ENCODE data around the gene ARHGAP6. TPM values are rescaled to one million over a fixed set of nuclear protein-coding genes. Genes with fewer than 3 reads are reported as not detected.

Gene ARHGAP6
- total RNA-seq, 1 donor from 2014 or later, result 1.2 TPM

DNA sequence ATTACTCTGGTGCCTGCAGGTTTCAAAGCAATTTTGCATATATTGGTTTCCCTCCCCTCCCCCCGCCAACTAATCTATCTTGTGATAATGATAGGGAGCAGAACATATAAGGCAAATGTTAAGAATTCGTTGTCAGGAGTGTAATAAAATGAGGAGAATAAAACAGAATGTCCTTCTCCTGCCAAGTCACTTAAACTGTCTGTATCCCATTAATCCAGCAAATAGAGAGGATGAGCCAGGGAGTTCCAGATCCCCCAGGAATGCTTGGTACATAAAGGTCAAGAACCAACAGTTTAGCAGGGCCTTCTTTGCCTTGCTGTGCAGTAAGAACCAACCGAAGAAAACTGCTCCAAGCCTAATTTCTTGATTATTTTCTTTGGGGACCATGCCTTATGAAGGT lies 231.1 kb downstream of the ARHGAP6 start:
- Histone ChIP-seq H3F3A (ENCODE audit: low read depth) (no peaks in the 10 kb centered on the region), H2AFZ (replicated peaks) (no peak overlapping the region), H3K4me1 (no peaks in the 10 kb centered on the region), H3K27ac (no peak overlapping the region), H3K4me2 (no peak overlapping the region), H3K4me3 (no peak overlapping the region), H3K36me3 (no peaks in the 10 kb centered on the region), H3K9ac (no peak overlapping the region), H3K27me3 (no peaks in the 10 kb centered on the region), H3K79me2 (ENCODE audit: low read depth) (no peaks in the 10 kb centered on the region), H3K9me3 (ENCODE audit: low read depth) (no peaks in the 10 kb centered on the region), H4K20me1 (ENCODE audit: low read depth) (no peaks in the 10 kb centered on the region)
- H3K9me3 Mint-ChIP-seq, result no peaks in the 10 kb centered on the region
- no peak overlapping the region for H3K4me3 Mint-ChIP-seq
- TF ChIP-seq, protein P1, sequence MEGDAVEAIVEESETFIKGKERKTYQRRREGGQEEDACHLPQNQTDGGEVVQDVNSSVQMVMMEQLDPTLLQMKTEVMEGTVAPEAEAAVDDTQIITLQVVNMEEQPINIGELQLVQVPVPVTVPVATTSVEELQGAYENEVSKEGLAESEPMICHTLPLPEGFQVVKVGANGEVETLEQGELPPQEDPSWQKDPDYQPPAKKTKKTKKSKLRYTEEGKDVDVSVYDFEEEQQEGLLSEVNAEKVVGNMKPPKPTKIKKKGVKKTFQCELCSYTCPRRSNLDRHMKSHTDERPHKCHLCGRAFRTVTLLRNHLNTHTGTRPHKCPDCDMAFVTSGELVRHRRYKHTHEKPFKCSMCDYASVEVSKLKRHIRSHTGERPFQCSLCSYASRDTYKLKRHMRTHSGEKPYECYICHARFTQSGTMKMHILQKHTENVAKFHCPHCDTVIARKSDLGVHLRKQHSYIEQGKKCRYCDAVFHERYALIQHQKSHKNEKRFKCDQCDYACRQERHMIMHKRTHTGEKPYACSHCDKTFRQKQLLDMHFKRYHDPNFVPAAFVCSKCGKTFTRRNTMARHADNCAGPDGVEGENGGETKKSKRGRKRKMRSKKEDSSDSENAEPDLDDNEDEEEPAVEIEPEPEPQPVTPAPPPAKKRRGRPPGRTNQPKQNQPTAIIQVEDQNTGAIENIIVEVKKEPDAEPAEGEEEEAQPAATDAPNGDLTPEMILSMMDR (IDR thresholded peaks at IDR 0.05), result no peak
- no peak for TF ChIP-seq EZH2phosphoT487 (IDR thresholded peaks at IDR 0.05)
- no peak for TF ChIP-seq EZH2 (IDR thresholded peaks at IDR 0.05)
- no peak overlapping the region for H3K27ac Mint-ChIP-seq
- no peaks in the 10 kb centered on the region for H3K36me3 Mint-ChIP-seq
- peaks cover 13% of the 10 kb centered on the region for H3K4me1 Mint-ChIP-seq
- H3K27me3 Mint-ChIP-seq (ENCODE audit: insufficient read depth, low read depth), result peaks cover 3% of the 10 kb centered on the region
- no peak for DNase-seq (ENCODE audit: low spot score)

- H3K9me3 Mint-ChIP-seq, result peaks cover 2% of the 10 kb centered on the region
- Histone ChIP-seq H3K27ac (no peak overlapping the region), H3K9ac (no peak overlapping the region), H2AFZ (replicated peaks) (no peak overlapping the region), H3K4me2 (no peak overlapping the region), H3K79me2 (ENCODE audit: low read depth) (no peaks in the 10 kb centered on the region), H3K4me3 (no peak overlapping the region), H3K36me3 (no peaks in the 10 kb centered on the region), H3K9me3 (ENCODE audit: low read depth) (no peaks in the 10 kb centered on the region), H3K4me1 (no peaks in the 10 kb centered on the region), H3K27me3 (peaks cover 23% of the 10 kb centered on the region), H3F3A (ENCODE audit: low read depth) (no peaks in the 10 kb centered on the region), H4K20me1 (ENCODE audit: low read depth) (no peaks in the 10 kb centered on the region)
- H3K36me3 Mint-ChIP-seq, result no peaks in the 10 kb centered on the region
- TF ChIP-seq EZH2phosphoT487 (IDR thresholded peaks at IDR 0.05) (no peak), EZH2 (IDR thresholded peaks at IDR 0.05) (no peak)
- TF ChIP-seq, protein P1 (IDR thresholded peaks at IDR 0.05), result no peak
- H3K4me3 Mint-ChIP-seq, result no peak overlapping the region
- peaks cover 7% of the 10 kb centered on the region for H3K4me1 Mint-ChIP-seq
- peaks cover 3% of the 10 kb centered on the region for H3K27me3 Mint-ChIP-seq (ENCODE audit: insufficient read depth, low read depth)
- no peak for DNase-seq (ENCODE audit: low spot score)
- no peak overlapping the region for H3K27ac Mint-ChIP-seq
These were observed 233.9 kb downstream of the ARHGAP6 start for GRCh38 chrX:11431786-11432185.

GRCh38 chrX:11430271-11430670 lies 235.4 kb downstream of the ARHGAP6 start:
- Mint-ChIP-seq H3K27ac (no peak overlapping the region), H3K36me3 (no peaks in the 10 kb centered on the region), H3K4me3 (no peak overlapping the region), H3K9me3 (peaks cover 3% of the 10 kb centered on the region), H3K4me1 (peaks cover 11% of the 10 kb centered on the region), H3K27me3 (ENCODE audit: insufficient read depth, low read depth) (peaks cover 3% of the 10 kb centered on the region)
- Histone ChIP-seq H2AFZ (replicated peaks) (no peak overlapping the region), H4K20me1 (ENCODE audit: low read depth) (no peaks in the 10 kb centered on the region), H3K27me3 (peaks cover 38% of the 10 kb centered on the region), H3K36me3 (no peaks in the 10 kb centered on the region), H3K9me3 (ENCODE audit: low read depth) (no peaks in the 10 kb centered on the region), H3K9ac (no peak overlapping the region), H3K79me2 (ENCODE audit: low read depth) (no peaks in the 10 kb centered on the region), H3K4me1 (no peaks in the 10 kb centered on the region), H3K27ac (no peak overlapping the region), H3F3A (ENCODE audit: low read depth) (no peaks in the 10 kb centered on the region), H3K4me2 (no peak overlapping the region), H3K4me3 (no peak overlapping the region)
- DNase-seq (ENCODE audit: low spot score), result no peak
- TF ChIP-seq EZH2 (IDR thresholded peaks at IDR 0.05) (no peak), EZH2phosphoT487 (IDR thresholded peaks at IDR 0.05) (no peak)
- TF ChIP-seq, protein P1 (IDR thresholded peaks at IDR 0.05), result no peak

All from neural progenitor cell (in vitro differentiated cells).